ENCODE measurements around the gene SPNS3.

Gene SPNS3

GRCh38 chr17:4427505-4427904 is 6.2 kb upstream of the SPNS3 start:
- no peak for DNase-seq

- DNase-seq, result no peak
These were observed 2.6 kb downstream of the SPNS3 start for GRCh38 chr17:4436381-4436780.

GRCh38 chr17:4436846-4437245 is 3.1 kb downstream of the SPNS3 start:
- DNase-seq, result no peak

GRCh38 chr17:4438162-4438944 is 4.6 kb downstream of the SPNS3 start:
- no peak for DNase-seq

- no peak for DNase-seq
These were observed 6.3 kb downstream of the SPNS3 start for GRCh38 chr17:4440021-4440420.

- no peak for DNase-seq
These were observed 7.2 kb downstream of the SPNS3 start for GRCh38 chr17:4440690-4441686.

GRCh38 chr17:4442582-4442981 is 8.8 kb downstream of the SPNS3 start:
- no peak for DNase-seq

GRCh38 chr17:4443476-4443875 is 9.7 kb downstream of the SPNS3 start:
- DNase-seq, result no peak

- no peak for DNase-seq
These were observed 11.2 kb downstream of the SPNS3 start for GRCh38 chr17:4444782-4445473.

GRCh38 chr17:4445731-4446130 is 12.0 kb downstream of the SPNS3 start:
- DNase-seq, result no peak

- DNase-seq, result no peak
These were observed 12.8 kb downstream of the SPNS3 start for GRCh38 chr17:4446326-4447071.

GRCh38 chr17:4448197-4448980 is 14.6 kb downstream of the SPNS3 start:
- no peak for DNase-seq

GRCh38 chr17:4449736-4450135 is 16.0 kb downstream of the SPNS3 start:
- no peak for DNase-seq

GRCh38 chr17:4450710-4451316 is 17.1 kb downstream of the SPNS3 start:
- no peak for DNase-seq

GRCh38 chr17:4453812-4454591 is 20.3 kb downstream of the SPNS3 start:
- no peak for DNase-seq

- DNase-seq, result no peak
These were observed 26.9 kb downstream of the SPNS3 start for GRCh38 chr17:4460661-4461060.

- no peak for DNase-seq
These were observed 30.2 kb downstream of the SPNS3 start for GRCh38 chr17:4463818-4464476.

GRCh38 chr17:4465786-4466185 is 32.0 kb downstream of the SPNS3 start:
- no peak for DNase-seq

- DNase-seq, result no peak
These were observed 33.5 kb downstream of the SPNS3 start for GRCh38 chr17:4467287-4467686.

GRCh38 chr17:4469552-4469951 is 35.8 kb downstream of the SPNS3 start:
- DNase-seq, result no peak
